Stromal cell of bone marrow (primary cell): Measurements from ENCODE around the gene SRM.

ENCODE experiments used
- DNase-seq: peaks from one replicate; pipeline ENCODE4 v3.0.0-alpha.2; 2012; ENCODE audit warnings: low read depth

SRM gene

DNA sequence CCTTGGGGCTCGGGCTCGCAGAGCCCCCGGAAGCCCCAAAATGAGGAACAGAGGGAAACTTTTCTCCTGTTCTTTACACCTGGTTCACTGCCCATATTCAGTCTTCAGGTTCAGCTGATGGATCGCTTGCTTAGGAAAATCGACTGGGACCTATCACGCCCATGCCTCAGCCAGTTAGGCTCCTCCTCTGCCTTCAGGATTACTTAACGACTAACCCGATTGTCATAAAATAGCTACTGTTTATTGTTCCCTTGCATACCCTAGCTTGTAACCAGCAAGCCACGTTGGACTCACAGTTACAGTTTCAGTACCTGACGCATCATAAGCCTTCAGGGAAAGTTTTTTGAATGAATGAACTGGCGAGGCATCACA lies 46.7 kb downstream of the SRM start:
- DNase-seq: no peak

- DNase-seq: peak; percentile 76
These were observed 47.3 kb downstream of the SRM start, which contains the start of gene TARDBP for GRCh38 chr1:11012260-11013159. Gene TARDBP (plus strand): TSS chr1:11012654. CDS start chr1:11013728, 1,074 bp downstream.
